Left renal pelvis (tissue), 4 donors: ENCODE results near the gene OR4F6. TPM values are rescaled to one million over a fixed set of nuclear protein-coding genes. Genes with fewer than 3 reads are reported as not detected.

ENCODE experiments used
- DNase-seq, 4 donors: peaks; one replicate each; pipeline ENCODE4 v3.0.0-alpha.2; 2013; ENCODE audit warnings: low read depth in 4 of 4, low spot score in 3 of 4
- polyA plus RNA-seq, 4 donors: library from polyadenylated mRNA; unstranded; fragments of 120-200 nt; gene quantifications; one replicate each; pipeline ENCODE4 v1.2.1, GENCODE V29; 2013; ENCODE audit not compliant: insufficient read length in 4 of 4

Gene OR4F6
- polyA plus RNA-seq, 4 donors: not detected

- no peak for DNase-seq
Observed at GRCh38 chr15:101803676-101804075, 367 bp downstream of the OR4F6 start.

GRCh38 chr15:101804375-101804774, 1.1 kb downstream of the OR4F6 start:
- DNase-seq: no peak

- DNase-seq: no peak
Observed at GRCh38 chr15:101804941-101805340, 1.6 kb downstream of the OR4F6 start.

- DNase-seq: no peak
Observed at GRCh38 chr15:101805605-101806345, 2.5 kb downstream of the OR4F6 start.

GRCh38 chr15:101807345-101807945, 4.1 kb downstream of the OR4F6 start:
- no peak for DNase-seq

- no peak for DNase-seq
Observed at GRCh38 chr15:101808201-101808600, 4.9 kb downstream of the OR4F6 start.

- DNase-seq: no peak
Observed at GRCh38 chr15:101810456-101810855, 7.1 kb downstream of the OR4F6 start.

DNA sequence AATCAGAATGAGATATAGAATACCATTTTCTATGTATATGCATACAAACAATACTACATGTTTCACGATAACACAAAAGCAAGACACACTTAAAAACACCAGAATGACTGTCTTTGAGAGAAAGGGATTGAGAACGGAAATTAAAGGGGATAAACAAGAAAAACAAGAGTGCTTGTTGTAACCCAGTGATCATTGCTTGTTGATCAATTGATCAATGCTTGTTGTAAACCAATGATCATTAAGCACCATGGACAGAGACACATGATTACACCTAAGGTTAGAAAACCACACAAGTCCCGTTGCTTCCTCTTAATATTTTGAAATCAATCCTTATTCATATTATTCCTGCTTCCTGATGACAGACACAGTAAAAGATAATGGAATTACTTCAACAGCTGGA, 7.6 kb downstream of the OR4F6 start:
- no peak for DNase-seq

DNA sequence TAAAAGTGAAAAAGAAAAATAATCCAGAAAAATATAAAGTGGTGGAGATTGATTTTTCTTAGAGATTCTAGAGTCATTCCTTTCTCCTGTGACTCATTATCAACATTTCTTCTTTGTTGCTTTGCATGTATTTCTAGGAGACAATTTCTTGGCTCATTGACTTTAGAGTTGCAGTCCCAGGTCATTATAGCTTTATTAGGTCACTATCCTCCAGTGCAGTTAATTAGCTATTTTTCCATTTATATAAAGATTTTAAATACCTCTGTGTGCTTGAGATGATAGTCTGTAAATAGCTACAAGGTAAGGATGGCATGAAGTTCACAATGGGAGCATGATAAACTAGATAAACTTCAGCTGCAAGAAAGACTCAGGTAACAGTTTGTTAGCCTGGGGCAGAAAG, 8.6 kb downstream of the OR4F6 start, which contains the start of gene OR4F15:
Gene OR4F15, plus strand, starts transcription at position 301 of the 400 bp plus-strand sequence. CDS start 5,985 bp downstream, outside the sequence.
- DNase-seq: no peak

- DNase-seq: no peak
Observed at GRCh38 chr15:101813803-101814534, 10.7 kb downstream of the OR4F6 start.

GRCh38 chr15:101820781-101821180, 17.5 kb downstream of the OR4F6 start:
- no peak for DNase-seq

GRCh38 chr15:101827257-101827656, 23.9 kb downstream of the OR4F6 start:
- DNase-seq: no peak

- no peak for DNase-seq
Observed at GRCh38 chr15:101828774-101829173, 25.5 kb downstream of the OR4F6 start.

DNA sequence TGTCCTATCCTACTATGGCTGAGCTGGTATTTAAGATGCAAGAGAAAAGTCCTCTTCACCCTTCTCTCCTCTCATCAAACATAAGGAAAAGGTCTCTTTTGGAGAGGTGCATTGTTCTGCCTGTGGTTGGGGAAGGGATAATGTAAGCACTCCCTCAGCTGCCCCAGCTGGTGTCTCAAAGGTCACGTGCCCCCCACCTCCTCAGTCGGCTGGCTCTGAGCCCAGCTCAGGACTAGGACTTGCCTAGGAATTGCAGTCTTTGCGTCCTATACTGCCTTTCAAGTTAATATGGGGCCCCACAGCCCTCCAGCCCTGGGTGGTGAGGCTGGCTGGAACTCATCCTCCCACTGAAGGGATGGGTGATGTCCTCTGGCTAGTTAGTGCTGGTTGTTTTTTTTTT, 38.3 kb downstream of the OR4F6 start:
- DNase-seq: no peak

- no peak for DNase-seq
Observed at GRCh38 chr15:101844916-101845315, 41.6 kb downstream of the OR4F6 start.

GRCh38 chr15:101852356-101852755, 49.0 kb downstream of the OR4F6 start:
- DNase-seq: no peak

Other genes starting within 250 kb of the OR4F6 start
- 10 to 100 TPM; 63.5 to 73.2 (median 69.8) TPM for gene TM2D3, start 151.1 kb upstream of the OR4F6 start, polyA plus RNA-seq
- gene TARS3, start 79.0 kb upstream of the OR4F6 start, polyA plus RNA-seq: 10 to 100 TPM; 16.3 to 23.0 (median 21.6) TPM
- gene OR4F15, start 8.7 kb downstream of the OR4F6 start, polyA plus RNA-seq: not detected